Skin of body (tissue), 2 donors: ENCODE data around the gene CPB2. TPM values are rescaled to one million over a fixed set of nuclear protein-coding genes. Genes with fewer than 3 reads are reported as not detected.
A peak's percentile ranks its signal among the peaks of the same experiment; 100 is the strongest.

Experiments used
- DNase-seq: peaks from one replicate; lab custom pipeline; 2025; lab: John Stamatoyannopoulos, UW
- total RNA-seq: library from RNA; depleted of rRNA; stranded (reverse); fragments of >200 nt; gene quantifications from one replicate; pipeline ENCODE4 v1.2.3, GENCODE V29; 2014

CPB2 gene
- total RNA-seq, 1 donor from 2014 or later, result not detected

DNA sequence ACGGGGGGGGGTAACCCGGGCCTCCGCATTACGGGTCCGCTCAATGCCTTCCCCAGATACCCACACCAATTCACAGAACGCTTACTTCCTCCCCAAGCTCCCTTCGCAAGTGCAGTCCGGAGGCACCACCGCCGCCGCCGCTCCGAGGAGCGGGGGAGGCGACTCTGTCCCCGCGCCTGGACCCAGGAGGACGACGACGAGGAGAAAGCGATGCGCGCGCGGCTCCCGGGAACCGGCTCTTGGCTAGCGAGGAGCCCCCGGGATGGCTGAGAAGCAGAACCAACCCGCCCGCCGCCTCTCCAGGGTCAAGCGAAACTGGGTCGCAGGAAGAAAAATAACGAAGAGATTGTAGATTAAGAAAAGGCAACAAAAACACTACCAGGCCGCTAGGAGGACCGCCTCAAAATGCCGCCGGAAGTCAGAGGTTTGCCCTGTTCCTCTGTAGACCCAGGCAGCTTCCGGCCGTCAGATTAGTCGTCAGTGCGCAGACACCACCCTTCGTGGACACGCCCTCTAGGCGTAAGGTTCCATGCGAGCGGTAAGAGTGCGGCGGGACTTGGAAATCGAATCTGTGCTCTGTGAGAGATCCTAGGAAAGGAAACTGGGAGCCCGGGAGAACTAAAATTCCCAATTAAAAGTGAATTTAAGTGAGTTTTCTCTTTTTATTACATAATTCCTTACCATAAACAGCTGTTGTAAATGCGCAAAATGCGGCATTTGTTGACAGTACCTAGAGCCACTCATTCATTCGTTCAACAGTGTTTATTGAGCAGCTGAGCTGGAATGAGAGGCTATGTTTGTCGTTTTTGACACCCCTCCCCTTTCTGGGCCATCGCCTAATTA lies 52.3 kb downstream of the CPB2 start, which contains the start of gene ZC3H13:
Gene ZC3H13, minus strand, starts transcription at position 428 of the 843 bp plus-strand sequence. CDS start 7,239 bp downstream, outside the sequence.
- DNase-seq, result peak; percentile 98

GRCh38 chr13:46051968-46052318 lies 52.9 kb downstream of the CPB2 start:
- peak; percentile 28 for DNase-seq

DNA sequence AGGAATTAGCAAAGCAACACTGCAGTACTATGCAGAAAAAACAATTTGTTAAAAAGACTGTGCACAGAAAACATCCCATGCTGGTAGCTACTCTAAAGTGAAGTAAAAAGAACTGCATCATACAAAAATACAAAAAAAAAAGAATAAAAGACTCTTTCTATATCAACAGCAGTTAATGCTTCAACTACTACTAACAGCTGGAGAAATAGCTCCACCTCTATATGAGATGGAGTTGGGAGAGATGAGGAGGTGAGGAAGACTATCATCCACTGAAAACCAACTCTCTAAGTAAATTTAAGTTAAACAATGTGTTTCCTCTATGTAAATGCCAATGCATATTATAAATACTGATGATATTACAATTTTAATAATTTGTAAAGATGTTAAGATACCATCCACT lies 54.1 kb downstream of the CPB2 start:
- DNase-seq, result no peak

- DNase-seq, result no peak
These were observed 59.4 kb downstream of the CPB2 start for GRCh38 chr13:46045424-46045823.

DNA sequence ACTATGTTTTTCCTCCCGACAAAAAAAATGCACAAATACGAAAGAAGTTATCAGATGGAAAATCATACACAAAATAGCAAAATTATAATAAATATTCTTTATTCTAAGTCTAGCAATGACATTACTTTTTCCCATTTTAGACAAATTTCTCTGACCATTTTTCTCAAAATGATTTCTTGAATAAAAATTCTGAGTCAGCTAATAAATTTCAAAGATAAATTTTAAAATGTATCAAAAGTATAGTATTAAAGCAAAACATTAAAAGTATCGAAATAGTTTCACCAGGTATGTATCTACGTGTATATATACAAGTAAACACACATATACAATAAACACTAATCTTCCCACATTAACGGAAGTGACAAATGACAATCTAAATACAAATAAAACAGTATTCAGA lies 61.2 kb downstream of the CPB2 start:
- no peak for DNase-seq

- DNase-seq, result no peak
These were observed 63.4 kb downstream of the CPB2 start for GRCh38 chr13:46041419-46041839.

- no peak for DNase-seq
These were observed 64.1 kb downstream of the CPB2 start for GRCh38 chr13:46040763-46041162.

DNA sequence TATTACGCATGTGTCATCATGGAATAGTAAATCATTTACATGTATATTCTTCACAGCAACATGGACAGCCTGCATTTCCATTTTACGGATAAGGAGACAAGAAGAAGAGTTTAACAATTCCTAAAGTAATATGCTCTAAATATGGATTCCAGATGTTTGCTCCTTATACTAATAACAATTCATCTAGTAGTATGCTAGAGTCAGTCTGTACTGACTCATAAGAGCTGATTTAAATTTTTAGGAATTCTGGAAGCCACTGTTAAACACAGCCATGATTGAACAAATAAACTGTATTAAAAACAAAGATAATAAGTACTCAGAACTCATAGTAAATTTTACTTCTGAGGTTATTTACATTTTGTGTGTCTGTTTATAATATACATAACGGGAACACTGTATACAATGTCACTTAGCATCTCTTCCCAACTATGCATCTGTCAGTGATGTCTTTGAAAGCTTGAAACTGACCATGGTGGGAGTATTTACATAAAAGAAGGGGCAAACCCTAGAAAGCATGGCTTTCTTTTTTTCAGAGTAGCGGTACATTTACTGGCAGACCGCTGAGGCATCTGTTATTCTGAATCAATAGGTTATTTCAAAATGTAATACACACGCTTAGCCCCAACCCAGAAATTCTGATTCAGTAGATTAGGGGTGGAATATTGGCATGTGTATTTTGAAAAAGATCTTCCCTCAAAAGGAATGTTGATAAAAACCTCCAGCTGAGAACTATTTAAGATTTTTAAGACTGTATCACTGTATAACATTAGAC lies 65.2 kb downstream of the CPB2 start:
- peak; percentile 57 for DNase-seq

DNA sequence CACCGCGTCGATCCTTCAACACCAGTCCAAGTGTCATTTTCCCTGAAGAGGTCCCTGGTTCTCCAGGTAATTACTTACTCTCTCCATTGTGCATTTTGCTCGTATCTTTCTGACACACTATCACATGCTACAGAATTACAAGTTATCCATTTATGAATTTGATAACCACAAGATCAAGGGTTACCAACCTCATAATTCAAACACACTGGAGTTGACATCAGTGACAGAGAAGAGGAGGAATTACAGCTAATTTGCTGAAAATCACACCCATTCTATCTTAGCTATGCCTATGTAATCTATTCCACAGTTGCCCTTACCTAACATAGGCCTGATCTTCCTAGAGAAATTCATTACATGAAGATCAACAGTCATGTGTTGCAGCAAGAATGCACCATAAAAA lies 66.5 kb downstream of the CPB2 start:
- no peak for DNase-seq

- DNase-seq, result no peak
These were observed 69.8 kb downstream of the CPB2 start for GRCh38 chr13:46035066-46035465.

- no peak for DNase-seq
These were observed 72.5 kb downstream of the CPB2 start for GRCh38 chr13:46032341-46032740.

DNA sequence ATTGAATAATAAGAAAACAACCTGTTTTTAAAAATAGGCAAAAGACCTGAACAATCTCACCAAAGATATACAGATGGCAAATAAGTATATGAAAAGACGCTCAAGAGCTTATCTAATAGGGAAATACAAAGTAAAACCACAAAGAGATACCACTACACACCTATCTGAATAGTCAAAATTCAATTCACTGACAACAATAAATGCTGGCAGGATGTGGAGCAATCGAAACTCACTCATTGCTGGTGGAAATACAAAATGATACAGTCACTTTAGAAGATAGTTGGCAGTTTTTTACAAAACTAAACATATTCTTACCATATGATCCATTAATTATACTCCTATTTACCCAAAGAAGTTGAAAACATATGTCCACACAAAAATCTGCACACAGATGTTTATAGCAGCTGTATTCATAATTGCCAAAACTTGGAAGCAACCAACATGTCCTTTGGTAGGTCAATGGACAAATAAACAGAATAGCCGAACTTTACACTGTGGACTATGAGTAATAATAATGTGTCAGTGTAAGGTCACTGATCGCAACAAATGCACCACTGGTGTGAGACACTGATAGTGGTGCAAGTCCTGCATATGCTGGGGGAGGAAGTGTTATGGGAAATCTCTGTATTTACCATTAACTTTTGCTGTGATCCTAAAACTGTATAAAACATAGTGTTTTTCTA lies 73.1 kb downstream of the CPB2 start:
- DNase-seq, result no peak

DNA sequence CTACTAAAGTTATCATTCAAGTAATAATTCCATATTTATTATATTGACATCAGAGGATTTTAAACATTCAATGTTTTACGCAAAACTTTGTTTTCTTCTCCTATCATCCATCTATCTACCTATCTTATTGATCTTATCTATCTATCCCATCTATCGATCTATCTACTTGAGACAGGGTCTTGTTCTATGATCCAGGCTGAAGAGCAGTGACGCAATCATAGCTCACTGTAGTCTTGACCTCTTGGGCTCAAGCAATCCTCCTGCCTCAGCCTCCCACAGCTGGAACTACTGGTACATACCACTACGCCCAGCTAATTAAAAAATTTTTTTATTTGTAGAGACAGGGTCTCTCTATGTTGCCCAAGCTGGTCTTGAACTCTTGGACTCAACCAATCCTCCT lies 79.7 kb downstream of the CPB2 start:
- no peak for DNase-seq

DNA sequence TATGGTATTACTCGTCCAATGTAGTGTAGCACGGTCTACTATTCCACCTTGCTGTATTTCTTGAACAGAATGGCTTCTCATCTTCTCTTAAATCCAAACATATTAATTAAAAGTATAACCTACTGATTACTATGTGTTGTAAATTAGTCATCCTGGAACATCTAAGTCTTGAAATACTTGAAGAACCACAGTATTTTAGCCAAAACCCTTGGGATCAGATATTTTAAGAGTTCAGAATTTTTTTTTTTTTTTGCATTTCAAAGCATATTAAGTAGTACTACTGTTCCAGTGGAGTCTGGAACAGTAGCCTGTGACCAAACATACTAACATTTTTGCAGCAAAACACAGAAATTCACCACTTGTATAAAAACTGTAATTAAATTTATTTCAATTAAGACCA lies 82.4 kb downstream of the CPB2 start:
- DNase-seq, result no peak

DNA sequence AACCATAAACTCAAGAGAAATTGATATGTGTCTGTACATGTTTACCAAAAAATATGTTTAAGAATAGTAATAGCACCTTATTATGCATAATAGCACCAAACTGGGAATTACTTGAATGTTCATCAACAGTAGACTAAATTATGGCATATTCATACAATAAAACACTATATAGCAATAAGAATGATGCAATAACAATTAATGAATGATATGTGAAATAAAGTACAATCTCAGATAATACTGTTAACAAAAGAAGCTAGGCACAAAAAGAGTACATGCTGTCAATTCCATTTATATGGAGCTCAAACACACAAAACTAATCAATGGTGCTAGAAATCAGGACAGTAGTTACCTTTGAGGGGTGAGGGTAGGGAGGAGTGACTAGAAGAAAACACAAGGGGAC lies 88.6 kb downstream of the CPB2 start:
- no peak for DNase-seq

GRCh38 chr13:46015366-46015765 lies 89.5 kb downstream of the CPB2 start:
- DNase-seq, result no peak

GRCh38 chr13:46012404-46012803 lies 92.4 kb downstream of the CPB2 start:
- no peak for DNase-seq

- DNase-seq, result no peak
These were observed 94.7 kb downstream of the CPB2 start for GRCh38 chr13:46010148-46010547.

GRCh38 chr13:46008631-46009030 lies 96.2 kb downstream of the CPB2 start:
- DNase-seq, result no peak

- no peak for DNase-seq
These were observed 98.0 kb downstream of the CPB2 start for GRCh38 chr13:46006688-46007452.

DNA sequence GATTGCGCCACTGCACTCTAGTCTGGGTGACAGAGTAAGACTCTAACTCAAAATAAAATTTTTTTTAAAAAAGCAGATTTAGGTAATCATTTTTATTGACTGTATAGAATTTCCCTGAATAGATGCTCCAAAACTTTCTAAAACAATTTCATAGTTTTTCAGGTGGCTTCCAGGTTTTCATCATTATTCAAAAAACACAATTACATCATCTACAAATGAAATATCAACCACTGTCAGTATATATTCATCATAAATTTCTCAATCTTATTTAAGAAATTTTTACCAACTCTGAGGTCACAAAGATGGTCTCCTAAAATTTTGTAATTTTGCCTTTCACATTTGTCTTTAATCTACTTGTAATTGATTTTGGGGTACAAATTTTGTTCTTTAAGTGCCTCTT lies 100.3 kb downstream of the CPB2 start:
- DNase-seq, result no peak
